GM19240 (cell line): ENCODE data around the gene ZNF552.
A peak's percentile ranks its signal among the peaks of the same experiment; 100 is the strongest.
"Not testable (repeated sequence)": the region's sequence is repeated elsewhere in the genome, so short reads cannot be mapped to it uniquely, and the experiment has no call there.

Experiments
- DNase-seq: peaks from one replicate; pipeline ENCODE4 v3.0.0; 2011; ENCODE audit warnings: low spot score; ENCODE audit not compliant: insufficient read length

ZNF552 gene

DNA sequence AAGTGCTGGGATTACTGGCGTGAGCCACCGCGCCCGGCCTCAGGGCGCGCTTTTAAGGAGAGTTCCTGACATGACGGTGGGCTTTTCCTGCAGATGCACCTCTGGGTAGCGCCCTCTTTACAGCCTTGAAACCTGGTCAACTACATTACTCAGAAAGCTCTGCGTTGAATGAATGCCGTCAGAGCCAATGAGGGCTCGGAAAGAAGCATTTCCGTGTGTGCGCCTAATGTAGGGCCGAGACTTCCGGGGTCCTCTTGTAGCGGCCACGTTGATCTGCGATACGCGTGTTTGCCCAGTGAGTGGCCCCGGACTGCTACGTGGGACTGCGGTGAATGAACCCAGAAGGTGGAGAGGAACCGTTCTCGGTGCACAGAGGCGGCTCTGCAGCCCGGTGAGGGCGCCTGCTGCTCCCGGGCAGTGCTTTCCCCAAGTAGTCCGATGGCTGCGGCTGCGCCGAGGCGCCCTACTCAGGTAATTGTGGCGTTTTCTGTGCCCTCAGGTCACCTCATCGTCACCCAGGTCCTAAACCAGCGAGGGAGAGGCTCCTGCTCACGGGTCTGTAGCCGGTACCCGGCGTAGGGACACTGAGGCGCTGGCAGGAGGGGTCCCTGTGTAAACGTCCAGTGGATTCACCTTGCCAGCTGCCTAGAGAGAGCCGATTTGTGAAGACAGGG, 4.9 kb upstream of the ZNF552 start:
- DNase-seq: peak; percentile 81

DNA sequence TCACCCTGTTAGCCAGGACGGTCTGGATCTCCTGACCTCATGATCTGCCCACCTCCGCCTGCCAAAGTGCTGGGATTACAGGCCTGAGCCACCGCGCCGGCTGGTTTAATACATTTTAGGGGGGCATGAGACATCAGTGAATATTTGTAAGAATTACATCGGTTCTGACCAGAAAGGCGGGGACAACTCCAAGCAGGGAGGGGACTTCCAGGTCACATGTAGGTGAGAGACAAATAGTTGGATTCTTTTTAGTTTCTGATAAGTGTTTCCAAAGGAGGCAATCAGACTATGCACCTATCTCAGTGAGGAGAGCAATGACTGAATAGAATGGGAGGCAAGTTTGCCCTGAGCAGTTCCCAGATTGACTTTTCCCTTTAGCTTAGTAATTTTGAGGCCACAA, 3.7 kb upstream of the ZNF552 start:
- DNase-seq: no peak

DNA sequence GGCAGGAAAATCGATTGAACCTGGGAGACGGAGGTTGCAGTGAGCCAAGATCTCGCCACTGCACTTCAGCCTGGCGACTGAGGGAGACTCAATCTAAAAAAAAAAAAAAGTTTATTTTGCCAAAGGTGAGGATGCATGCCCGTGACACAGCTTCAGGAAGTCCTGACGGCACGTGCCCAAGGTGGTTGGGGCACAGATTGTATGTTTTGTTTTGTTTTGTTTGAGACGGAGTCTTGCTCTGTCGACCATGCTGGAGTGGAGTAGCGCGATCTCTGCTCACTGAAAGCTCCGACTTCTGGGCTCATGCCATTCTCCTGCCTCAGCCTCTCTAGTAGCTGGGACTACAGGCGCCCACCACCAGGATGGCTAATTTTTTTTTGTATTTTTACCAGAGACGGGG, 3.3 kb upstream of the ZNF552 start:
- no peak for DNase-seq

DNA sequence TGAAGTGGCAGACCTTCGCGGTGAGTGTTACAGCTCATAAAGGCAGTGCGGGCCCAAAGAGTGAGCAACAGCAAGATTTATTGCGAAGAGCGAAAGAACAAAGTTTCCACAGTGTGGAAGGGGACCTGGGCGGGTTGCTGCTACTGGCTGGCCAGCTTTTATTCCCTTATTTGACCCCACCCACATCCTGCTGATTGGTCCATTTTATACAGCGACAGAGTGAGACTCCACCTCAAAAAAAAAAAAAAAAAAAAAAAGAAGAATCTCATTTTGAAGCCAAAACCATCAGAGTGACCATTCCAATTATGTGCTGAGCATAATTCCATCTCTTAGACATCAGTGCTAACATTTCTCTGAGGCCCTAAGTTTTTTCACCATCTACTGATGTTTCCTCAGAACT, 1.9 kb upstream of the ZNF552 start:
- no peak for DNase-seq

DNA sequence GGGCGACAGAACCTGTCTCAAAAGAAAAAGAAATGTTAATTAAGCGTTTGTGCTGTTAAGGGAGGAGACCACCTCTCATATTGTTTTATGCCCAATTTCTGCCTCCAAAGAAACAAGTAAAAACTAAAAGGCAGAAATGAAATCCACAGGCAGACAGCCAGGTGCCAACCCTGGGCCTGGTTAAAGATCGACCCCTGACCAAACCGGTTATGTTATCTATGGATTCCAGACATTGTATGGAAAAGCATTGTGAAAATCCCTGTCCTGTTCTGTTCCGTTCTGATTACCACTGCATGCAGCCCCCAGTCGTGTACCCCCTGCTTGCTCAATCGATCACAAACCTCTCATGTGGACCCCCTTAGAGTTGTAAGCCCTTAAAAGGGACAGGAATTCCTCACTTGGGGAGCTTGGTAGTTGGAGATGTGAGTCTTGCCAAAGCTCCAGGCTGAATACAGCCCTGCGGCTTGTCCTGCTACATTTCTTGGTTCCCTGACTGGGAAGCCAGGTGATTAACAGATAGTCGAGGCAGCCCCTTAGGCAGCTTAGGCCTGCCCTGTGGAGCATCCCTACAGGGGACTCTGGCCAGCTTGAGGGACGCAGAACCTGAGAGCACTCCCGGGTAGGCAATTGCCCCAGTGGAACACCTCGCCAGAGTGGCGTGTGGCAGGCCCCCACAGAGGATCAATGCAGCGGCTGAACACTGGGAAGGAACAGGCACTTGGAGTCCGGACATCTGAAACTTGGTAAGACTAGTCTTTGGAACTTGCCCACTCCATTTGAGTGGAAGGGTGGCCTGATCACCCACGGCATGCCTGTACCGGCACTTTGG, 748 bp upstream of the ZNF552 start:
- DNase-seq: no peak

DNA sequence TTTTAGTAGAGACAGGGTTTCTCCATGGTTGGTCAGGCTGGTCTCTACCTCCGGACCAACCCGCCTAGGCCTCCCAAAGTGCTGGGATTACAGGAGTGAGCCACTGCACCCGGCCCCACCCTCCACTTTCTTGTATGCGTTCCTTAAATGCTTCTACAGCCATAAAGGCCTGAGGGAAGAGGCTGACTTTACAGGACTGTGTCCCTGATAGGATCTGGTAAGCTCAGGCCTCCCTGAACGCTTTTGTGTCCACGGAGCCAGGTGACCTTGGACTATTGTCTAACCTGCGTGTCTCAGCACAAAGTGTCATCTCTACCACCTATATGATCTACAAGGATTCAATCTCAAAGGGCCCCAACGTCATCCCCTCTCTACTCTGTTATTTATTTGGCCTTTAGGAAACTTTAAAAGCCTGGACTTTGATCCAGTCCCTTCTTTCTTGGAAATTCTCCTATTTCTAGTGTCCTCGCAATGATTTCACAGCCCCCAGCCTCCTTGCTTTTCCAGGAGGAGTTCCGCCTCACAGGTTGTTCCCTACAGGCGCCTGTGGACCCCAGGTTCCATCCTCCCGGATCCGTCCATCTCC, 701 bp downstream of the ZNF552 start:
- no peak for DNase-seq

DNA sequence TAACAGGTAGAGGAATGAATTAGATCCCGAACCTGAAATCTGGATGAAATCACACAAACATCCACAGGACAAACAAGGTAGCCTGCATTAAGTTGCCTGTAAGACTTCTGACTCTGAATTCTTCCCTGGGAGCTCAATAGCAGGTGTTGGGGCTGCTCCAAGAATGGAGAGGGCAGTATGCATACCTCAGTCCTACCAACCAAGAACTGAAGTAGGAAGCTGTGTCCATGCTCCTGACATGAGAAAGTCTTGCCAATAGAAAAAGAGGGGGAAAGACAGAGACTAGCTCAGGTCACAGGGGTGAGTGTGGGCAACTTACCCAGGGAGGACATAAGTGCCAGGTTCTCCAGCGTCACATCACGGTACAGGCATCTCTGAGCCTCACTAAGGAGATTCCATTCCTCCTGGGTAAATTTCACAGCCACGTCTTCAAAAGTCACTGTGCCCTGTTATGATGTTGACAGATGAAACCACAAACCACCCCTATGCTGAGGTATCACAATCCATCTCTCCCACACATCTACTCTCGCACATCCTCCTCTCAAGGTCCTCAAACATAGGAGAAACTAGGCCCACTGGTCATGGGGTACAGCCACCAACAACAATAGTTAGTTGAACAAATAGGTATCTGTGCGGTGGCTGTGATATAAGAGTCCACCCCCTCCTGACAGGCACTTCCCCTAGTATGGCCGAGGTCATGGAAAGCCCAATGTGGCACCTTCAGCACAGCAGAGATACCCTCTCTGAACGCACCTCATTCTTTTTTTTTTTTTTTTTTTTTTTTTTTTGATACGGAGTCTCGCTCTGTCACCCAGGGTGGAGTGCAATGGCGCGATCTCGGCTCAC, 1.5 kb downstream of the ZNF552 start:
- DNase-seq: not testable (repeated sequence)

DNA sequence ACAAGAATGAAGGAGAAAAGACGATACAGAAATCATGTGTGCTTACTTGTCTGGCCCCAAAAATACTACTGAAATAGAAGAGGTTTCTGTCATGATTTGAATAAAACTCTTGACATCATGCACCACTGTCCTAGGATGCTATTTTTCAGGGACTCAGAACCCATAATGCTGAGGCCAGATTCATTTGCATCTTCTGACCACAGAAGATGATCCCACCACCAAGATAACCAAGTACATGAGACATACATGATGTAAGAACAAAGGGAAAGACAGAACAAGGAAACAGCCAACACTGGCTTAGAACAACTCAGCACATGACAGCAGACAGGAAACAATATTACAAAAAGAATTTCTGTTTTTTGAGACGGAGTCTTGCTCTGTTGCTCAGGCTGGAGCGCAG, 2.5 kb downstream of the ZNF552 start:
- no peak for DNase-seq

DNA sequence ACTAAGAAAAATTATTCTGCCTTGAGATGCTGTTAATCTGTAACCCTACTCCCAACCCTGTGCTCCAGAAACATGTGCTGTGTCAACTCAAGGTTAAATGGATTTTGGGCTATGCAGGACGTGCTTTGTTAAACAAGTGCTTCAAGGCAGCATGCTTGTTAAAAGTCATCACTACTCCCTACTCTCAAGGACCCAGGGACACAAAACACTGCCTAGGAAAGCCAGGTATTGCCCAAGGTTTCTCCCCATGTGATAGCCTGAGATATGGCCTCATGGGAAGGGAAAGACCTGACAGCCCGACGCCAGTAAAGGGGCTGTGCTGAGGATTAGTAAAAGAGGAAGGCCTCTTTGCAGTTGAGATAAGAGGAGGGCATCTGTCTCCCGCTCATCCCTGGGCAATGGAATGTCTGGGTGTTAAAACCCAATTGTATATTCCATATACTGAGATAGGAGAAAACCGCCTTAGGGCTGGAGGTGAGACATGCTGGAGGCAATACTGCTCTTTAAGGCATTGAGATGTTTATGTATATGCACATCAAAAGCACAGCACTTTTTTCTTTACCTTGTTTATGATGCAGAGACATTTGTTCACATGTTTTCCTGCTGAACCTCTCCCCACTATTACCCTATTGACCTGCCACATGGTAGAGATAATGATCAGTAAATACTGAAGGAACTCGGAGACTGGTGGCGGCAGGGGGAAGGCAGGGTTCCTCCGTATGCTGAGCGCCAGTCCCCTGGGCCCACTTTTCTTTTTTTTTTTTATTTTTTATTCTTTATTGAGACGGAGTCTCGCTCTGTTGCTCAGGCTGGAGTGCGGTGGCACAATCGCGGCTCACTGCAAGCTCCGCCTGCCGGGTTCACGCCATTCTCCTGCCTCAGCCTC, 4.1 kb downstream of the ZNF552 start:
- DNase-seq: not testable (repeated sequence)

DNA sequence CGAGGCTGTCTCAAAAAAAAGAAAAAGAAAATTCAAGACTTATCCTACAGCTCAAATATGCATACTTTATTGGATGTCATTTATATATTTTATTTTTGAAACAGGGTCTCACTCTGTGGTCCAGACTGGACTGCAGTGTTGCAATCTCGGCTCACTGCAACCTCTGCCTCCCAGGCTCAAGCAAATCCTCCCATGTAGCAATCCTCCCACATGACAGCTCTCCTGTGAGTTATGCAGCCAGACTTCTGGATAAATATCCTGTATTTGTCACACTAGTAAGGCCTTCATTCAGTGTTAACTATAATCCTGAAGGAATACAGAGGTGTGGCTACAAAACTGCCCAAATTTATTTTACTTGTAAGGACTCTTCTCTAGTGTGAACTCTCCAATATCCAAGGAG, 7.2 kb downstream of the ZNF552 start:
- no peak for DNase-seq

DNA sequence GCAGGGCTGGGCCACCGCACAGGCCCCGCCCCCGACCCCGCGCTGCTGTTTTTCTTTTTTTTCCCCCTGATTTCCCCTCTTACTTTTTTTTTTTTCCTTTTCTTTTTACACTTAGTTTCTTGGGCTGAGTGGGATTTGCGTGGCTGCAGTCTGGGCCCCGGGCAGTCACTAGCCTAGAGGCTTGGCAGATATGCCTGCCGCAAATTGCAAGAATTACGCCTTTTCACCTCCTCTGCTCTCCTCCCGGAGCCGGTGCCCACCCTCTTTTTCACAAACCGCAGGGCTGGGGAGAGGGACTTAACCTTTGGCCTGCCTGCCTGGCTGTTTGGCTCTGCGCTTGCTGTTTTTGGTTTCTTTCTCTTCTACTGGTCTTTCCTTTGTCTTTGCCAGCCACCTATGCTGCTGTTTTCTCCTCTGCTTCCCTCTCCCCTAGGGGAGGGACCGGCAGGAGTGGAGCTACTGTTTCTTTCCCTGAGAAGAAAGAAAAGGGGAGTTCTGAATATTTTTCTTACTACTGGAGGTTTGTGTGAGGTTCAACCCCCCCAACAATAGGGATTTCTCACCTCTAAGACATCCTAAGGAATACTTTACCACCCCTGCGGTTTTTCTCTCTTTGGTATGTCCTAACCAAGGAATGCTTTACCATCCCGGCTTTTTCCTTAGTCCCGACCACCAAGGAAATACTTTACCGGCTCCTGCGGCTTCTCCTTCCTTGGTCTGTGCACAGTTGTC, 11.0 kb downstream of the ZNF552 start:
- DNase-seq: no peak

DNA sequence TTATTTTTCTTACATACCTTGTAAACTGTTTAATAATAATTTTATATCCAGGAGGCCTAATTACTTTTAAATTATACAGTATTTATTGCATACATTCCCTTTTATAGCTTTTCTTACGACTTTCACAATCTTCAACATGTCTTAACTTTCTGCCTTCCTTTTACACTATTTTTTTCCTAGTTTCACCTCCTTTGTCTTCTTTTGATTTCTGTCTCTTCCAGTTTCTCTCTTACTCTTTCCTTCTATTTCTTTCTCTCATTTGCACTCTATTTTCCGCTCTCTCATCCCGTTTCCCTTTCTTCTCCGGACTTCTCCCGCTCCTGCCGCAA, 11.5 kb downstream of the ZNF552 start:
- no peak for DNase-seq

DNA sequence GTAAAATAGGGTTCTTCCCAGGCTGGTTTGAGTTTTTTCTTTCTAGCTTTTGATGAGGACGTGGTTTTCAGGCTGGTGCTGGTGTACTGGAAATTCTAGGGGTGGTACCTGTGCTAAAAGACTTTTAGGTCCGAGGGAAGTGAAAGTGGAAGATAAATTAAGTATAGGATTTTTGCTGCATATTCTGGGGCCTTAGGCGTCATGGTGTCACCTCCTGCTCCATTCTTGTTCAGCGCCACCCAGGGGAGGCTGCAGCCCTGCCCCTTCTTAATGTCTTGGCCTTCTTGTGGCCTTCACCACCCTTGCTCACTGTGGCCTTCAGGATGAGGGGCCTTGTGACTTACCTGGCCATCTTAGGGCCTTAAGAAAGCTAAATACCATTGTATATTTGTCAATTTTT, 12.4 kb downstream of the ZNF552 start:
- DNase-seq: no peak

DNA sequence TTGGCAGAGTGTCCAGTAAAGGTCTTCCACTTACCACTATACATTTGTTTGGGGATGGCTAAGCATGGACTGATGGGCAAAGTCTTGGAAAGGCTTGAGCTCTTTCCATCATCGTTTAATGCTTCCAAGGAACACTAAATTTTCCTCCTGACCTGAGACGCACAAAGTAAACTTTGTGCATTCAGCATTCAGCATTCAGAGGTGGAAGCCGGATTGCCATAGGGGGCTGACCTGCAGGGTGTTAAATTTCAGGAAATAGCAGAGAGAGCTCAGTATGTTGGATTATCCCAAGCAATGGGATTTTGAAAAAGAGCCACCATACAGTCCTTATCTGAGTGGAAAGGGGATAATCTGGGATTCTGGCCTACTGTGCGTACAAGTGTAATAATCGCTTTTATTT, 14.0 kb downstream of the ZNF552 start:
- DNase-seq: no peak

DNA sequence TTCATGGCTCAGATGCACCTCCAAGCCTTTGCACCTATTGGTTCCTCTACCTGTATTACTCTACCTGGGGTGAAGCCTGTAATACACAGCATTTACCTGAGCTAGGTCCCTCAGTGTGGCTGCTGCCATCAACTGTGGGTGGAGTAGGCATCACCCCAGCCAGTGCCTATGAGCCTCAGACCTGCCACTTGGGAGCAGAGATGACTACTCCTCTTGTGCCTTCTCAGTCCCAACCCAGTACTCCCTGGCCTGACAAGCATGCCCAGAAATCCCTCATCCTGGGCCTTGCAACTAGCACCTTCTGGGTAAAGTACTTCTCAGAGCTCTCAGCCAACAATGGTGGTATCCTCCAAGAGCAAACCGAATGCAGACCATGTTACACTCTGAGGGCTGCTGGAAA, 18.1 kb downstream of the ZNF552 start:
- DNase-seq: not testable (repeated sequence)

DNA sequence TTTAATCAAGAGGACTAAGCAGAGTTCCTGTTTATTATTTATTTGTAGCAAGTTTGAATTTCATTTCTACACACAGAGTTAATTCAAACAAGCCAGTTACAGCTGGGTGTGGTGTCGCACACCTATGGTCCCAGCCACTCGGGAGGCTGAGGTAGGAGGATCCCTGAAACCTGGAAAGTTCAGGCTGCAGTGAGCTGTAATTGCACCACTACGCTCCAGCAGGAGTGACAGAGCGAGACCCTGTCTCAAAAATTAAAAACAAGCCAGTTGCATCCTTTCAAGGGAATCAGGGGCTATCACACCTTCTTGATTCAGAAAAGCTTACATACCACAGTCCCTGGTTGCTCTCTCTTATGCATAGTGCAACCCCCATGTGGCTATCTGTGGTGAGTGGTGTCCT, 25.4 kb downstream of the ZNF552 start:
- no peak for DNase-seq

DNA sequence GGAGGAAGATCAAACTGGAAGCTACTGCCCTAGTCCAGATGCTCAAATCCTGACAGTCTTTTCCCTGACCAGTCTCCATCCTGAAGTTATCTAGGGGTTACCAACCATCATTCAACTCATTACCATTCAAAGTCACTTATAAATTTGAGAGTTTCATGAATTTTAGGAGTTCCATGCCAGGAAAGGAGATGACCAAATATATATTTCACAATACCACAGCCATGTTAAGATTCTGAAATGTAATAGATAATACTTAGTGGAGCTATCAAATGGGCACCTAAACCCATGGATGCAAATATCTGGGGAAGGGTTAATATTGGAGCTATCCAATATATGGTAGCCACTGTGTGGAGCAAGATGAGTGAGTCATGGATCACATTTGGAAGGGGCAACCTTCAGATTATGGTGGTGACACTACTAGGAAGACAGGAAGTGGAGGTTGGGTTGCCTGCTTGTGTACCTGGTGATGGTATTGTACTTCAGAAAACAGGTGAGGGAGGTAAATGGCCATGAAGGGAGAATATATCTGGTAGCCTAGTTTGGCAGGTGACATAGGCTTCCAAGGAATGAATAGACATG, 26.5 kb downstream of the ZNF552 start:
- no peak for DNase-seq

DNA sequence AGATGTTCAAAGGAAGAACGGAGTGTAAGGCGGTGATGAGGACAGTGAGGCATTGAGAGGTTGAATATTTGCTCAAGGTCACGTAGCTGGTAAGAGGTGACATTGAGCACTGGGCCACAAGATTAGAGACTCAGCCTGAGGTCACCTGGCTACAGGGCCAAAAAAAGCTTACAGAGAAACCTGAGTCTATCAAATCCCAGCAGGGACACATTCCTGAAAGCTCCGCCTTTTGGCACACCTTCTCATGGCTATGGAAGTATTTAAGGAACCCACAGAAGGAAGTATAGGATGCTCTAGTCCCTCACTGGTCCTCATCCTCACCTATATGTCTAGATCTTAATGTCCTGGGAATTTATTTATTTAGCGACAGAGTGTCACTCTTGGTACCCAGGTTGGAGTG, 27.8 kb downstream of the ZNF552 start:
- DNase-seq: no peak

DNA sequence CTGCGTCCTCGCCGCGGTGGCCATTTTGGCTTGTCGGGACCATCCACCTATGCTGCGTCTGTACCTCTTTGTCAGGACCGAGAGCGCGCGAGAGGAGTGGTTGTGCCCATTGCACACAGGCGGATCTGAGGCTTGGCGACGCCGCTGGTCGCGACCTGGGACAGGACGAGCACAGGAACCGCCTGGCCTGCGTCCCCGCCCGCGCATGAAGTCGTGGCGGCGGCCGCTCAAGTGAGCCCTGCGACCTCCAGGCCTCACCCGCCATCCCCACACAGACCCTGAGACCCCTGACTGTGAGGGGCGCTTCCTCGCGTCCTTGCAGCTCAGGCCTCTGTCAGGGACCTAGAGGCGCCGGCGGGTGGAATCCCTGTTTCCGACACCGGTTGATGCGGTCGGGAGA, 28.4 kb downstream of the ZNF552 start:
- no peak for DNase-seq
